ENCODE measurements around the gene IL17RB.

GRCh38 chr3:53885239-53885638 lies 38.9 kb downstream of the IL17RB start:
- TF ChIP-seq CTCF (optimal IDR thresholded peaks at IDR 0.05 in 1 of 3, IDR thresholded peaks at IDR 0.05 in 1 of 3, conservative IDR thresholded peaks at IDR 0.05 in 1 of 3; ENCODE audit: extremely low read depth in 1 of 3, insufficient read depth in 2 of 3, low read length in 3 of 3) (no peak), EZH2 (IDR thresholded peaks at IDR 0.05; ENCODE audit: low read length) (no peak)
